Measurements from ENCODE around the gene IL1RL2.

DNA sequence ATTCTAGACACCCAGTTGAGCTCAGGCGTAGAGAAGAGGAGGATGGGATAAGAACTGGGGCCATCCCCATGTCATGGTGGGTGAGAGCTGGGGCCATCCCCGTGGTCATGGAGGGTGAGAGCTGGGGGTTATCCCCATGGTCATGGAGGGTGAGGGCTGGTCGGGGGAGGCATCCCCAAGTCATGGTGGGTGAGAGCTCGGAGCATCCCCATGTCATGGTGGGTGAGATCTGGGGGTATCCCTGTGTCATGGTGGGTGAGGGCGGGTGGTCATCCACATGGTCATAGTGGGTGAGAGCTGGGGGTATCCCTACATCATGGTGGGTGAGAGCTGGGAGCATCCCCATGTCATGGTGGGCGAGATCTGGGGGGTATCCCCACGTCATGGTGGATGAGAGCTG lies 52.5 kb downstream of the IL1RL2 start:
- no peak for TF ChIP-seq POLR2AphosphoS5 (IDR thresholded peaks at IDR 0.05)
- TF ChIP-seq, protein P1, sequence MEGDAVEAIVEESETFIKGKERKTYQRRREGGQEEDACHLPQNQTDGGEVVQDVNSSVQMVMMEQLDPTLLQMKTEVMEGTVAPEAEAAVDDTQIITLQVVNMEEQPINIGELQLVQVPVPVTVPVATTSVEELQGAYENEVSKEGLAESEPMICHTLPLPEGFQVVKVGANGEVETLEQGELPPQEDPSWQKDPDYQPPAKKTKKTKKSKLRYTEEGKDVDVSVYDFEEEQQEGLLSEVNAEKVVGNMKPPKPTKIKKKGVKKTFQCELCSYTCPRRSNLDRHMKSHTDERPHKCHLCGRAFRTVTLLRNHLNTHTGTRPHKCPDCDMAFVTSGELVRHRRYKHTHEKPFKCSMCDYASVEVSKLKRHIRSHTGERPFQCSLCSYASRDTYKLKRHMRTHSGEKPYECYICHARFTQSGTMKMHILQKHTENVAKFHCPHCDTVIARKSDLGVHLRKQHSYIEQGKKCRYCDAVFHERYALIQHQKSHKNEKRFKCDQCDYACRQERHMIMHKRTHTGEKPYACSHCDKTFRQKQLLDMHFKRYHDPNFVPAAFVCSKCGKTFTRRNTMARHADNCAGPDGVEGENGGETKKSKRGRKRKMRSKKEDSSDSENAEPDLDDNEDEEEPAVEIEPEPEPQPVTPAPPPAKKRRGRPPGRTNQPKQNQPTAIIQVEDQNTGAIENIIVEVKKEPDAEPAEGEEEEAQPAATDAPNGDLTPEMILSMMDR (IDR thresholded peaks at IDR 0.05): no peak

Measured in gastroesophageal sphincter (tissue), 3 donors.